Measurements from ENCODE around the gene MECR.

- TF ChIP-seq CTCF (conservative IDR thresholded peaks at IDR 0.05; ENCODE audit: low read depth in 2 of 2) (no peak), EZH2 (IDR thresholded peaks at IDR 0.05; ENCODE audit: low read depth, unreplicated experiment) (no peak)
These were observed 59.6 kb downstream of the MECR start for GRCh38 chr1:29171089-29171488.
